ENCODE data around the gene EXOC3L4. TPM values are rescaled to one million over a fixed set of nuclear protein-coding genes. Genes with fewer than 3 reads are reported as not detected.

Gene EXOC3L4
- total RNA-seq, 1 donor from 2014 or later, result not detected

GRCh38 chr14:103055695-103056094, 38.8 kb upstream of the EXOC3L4 start:
- POLR2A ChIA-PET, result interaction anchor here (0.8 to 1.5 kb wide), 2 partner anchors 19 to 212 kb away, joined by 3 to 4 read pairs; no protein-coding TSS in a partner anchor
- ATAC-seq (ENCODE audit: low read depth), result no peak
- Mint-ChIP-seq H3K9me3 (no peaks in the 10 kb centered on the region), H3K27ac (no peak overlapping the region), H3K4me1 (peaks cover 37% of the 10 kb centered on the region), H3K4me3 (peak overlapping the region; percentile 87), H3K36me3 (ENCODE audit: low read depth) (no peaks in the 10 kb centered on the region), H3K27me3 (peaks cover 2% of the 10 kb centered on the region)
- no peak for DNase-seq
- CTCF ChIA-PET, result interaction anchor here (1.4 kb wide), 1 partner anchor 35 kb away, joined by 3 read pairs; no protein-coding TSS in a partner anchor
- no peak for TF ChIP-seq CTCF (IDR thresholded peaks at IDR 0.05)
- intact Hi-C loops (cut with micrococcal nuclease), result loop anchor here (10.0 kb wide), 1 partner anchor 691 kb away; the partner anchor contains the start of genes CINP and TECPR2

- ChIA-PET POLR2A (interaction anchor here (0.5 to 1.6 kb wide), 6 partner anchors 11 to 472 kb away, joined by 3 to 5 read pairs (median 4); partner anchors contain the start of gene TRMT61A), CTCF (interaction anchor here (1.2 to 1.4 kb wide), 2 partner anchors 34 to 362 kb away, joined by 3 read pairs; no protein-coding TSS in a partner anchor)
- Mint-ChIP-seq H3K9me3 (no peaks in the 10 kb centered on the region), H3K27me3 (peaks cover 2% of the 10 kb centered on the region), H3K4me3 (peak overlapping the region; percentile 87), H3K27ac (peak overlapping the region; percentile 9), H3K36me3 (ENCODE audit: low read depth) (no peaks in the 10 kb centered on the region), H3K4me1 (peaks cover 37% of the 10 kb centered on the region)
- DNase-seq (no peak), ATAC-seq (ENCODE audit: low read depth) (no peak)
- TF ChIP-seq CTCF (IDR thresholded peaks at IDR 0.05), result no peak
- intact Hi-C loops (cut with micrococcal nuclease), result loop anchor here (1.0 to 10.0 kb wide), 3 partner anchors 19 to 692 kb away; partner anchors contain the start of genes CINP and TECPR2
Measured at GRCh38 chr14:103056322-103057027, 38.0 kb upstream of the EXOC3L4 start.

- H3K27ac Mint-ChIP-seq, result no peak overlapping the region
- no peaks in the 10 kb centered on the region for H3K9me3 Mint-ChIP-seq
- no peaks in the 10 kb centered on the region for H3K36me3 Mint-ChIP-seq (ENCODE audit: low read depth)
- DNase-seq (no peak), ATAC-seq (ENCODE audit: low read depth) (peak; percentile 6)
- intact Hi-C loops (cut with micrococcal nuclease), result loop anchor here (1.0 to 10.0 kb wide), 3 partner anchors 18 to 692 kb away; partner anchors contain the start of genes CINP and TECPR2
- H3K4me3 Mint-ChIP-seq, result peak overlapping the region; percentile 87
- POLR2A ChIA-PET, result interaction anchor here (0.5 to 1.6 kb wide), 4 partner anchors 12 to 472 kb away, joined by 3 to 5 read pairs (median 4); partner anchors contain the start of gene TRMT61A
- peaks cover 37% of the 10 kb centered on the region for H3K4me1 Mint-ChIP-seq
- peaks cover 2% of the 10 kb centered on the region for H3K27me3 Mint-ChIP-seq
- no peak for TF ChIP-seq CTCF (IDR thresholded peaks at IDR 0.05)
- CTCF ChIA-PET, result interaction anchor here (1.2 to 1.4 kb wide), 2 partner anchors 34 to 362 kb away, joined by 3 read pairs; no protein-coding TSS in a partner anchor
Measured at GRCh38 chr14:103057028-103057371, 37.5 kb upstream of the EXOC3L4 start.

- DNase-seq, result peak; percentile 82
- H3K27ac Mint-ChIP-seq, result no peak within 1 kb of the TSS
- intact Hi-C loops (cut with micrococcal nuclease), result loop anchor here (1.0 to 10.0 kb wide), 3 partner anchors 18 to 693 kb away; partner anchors contain the start of genes CINP and TECPR2
- H3K9me3 Mint-ChIP-seq, result no peaks in the 10 kb centered on the region
- peaks cover 2% of the 10 kb centered on the region for H3K27me3 Mint-ChIP-seq
- ChIA-PET POLR2A (interaction anchor here (0.6 to 1.6 kb wide), 3 partner anchors 12 to 471 kb away, joined by 3 to 5 read pairs (median 4); partner anchors contain the start of gene TRMT61A), CTCF (no interaction called here)
- H3K4me1 Mint-ChIP-seq, result peaks cover 32% of the 10 kb centered on the region
- peak; percentile 89 for ATAC-seq (ENCODE audit: low read depth)
- H3K36me3 Mint-ChIP-seq (ENCODE audit: low read depth), result no peaks in the 10 kb centered on the region
- TF ChIP-seq CTCF (IDR thresholded peaks at IDR 0.05), result no peak
- peak within 1 kb of the TSS; percentile 87 for H3K4me3 Mint-ChIP-seq
Measured at GRCh38 chr14:103057372-103058163, 37.0 kb upstream of the EXOC3L4 start, which contains the start of gene CDC42BPB. CDC42BPB (minus strand) TSS chr14:103057549; CDS start chr14:103057173, 376 bp downstream.
